ENCODE data around the gene MPL. TPM values are rescaled to one million over a fixed set of nuclear protein-coding genes. Genes with fewer than 3 reads are reported as not detected.
"Not testable (repeated sequence)": the region's sequence is repeated elsewhere in the genome, so short reads cannot be mapped to it uniquely, and the experiment has no call there.

Gene MPL
- total RNA-seq, 1 donor from 2014 or later: 0.40 TPM

DNA sequence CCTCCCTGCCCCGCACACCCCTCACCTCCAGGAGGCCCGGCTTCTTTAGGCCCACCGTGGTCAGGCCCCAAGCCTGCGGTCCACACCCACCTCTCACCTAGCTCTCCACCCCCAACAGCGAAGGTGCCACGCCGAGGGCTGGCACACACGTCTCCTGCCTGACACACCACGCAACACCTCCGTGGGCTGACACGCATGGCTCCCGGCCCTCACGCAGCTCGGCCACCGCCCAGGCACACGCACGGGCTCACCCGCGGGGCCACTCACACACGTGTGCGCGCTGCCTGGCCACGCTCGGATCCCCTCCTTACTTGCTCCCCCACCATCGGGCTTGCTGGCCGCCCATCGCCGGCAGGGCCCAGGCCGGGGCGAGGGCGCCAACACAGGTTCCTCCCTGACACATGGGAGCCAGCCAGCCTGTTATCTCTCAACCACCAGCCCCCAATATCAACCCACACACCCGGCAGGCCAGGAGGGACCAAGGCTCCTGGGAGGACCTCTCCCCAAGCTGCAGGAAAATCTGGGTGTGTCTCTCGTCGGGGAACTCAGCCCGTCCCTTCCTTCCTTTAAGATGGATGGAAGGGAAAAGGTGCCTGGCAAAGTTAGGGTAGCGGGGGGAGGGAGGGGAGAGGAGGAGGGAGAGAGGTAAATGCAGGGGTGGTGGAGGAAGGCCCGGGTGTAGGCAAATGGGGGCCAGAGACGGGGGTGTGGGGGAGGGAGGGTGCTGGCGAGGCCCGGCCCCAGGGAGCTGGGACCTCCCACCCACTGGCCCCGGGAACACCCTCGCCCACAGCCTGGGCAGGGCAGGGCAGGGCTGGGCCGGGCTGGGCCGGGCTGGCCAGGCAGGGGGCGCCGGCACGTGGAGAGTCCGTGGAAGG is 29.6 kb downstream of the MPL start:
- intact Hi-C loops (cut with DNase I): loop anchor here (5.0 kb wide), 1 partner anchor 570 kb away; no protein-coding TSS in a partner anchor
- DNase-seq (ENCODE audit: low spot score) (no peak), ATAC-seq (peak; percentile 75)

DNA sequence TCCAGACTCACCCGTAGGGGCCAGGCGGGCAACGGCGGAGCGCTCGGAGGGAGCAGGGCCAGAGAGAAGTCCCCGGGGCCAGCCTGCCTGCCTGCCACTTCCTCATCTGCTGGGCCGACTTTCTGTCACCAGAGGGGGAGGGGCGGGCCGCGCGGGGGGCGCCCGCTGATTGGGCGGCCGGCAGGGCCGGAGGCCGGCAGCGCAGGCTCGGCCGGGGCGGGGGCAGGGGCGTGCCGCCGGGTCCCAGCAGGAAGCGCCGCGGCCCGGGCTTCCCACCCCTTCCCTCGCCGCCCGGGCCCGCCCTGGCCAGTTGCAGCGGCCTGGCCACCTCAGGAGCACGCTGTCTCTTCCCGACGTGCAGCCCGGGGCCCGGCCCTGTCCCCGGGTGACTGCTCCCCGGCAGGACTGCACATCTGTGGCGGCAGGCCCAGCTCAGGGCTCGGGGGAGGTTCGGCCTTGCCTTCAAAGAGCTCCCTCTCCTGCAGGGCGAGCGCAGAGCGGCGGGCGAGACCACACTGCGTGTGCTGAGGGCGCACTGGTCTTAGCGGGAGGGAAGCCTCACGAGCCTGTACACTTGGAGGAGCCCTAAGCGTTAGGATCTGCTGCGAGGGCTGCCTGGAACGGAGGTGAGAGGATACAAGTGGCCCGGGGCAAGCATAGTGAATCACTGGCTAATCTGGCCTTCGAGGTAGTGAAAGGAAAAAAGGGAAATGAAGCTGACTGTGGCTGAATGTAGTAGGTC is 30.5 kb downstream of the MPL start, which contains the start of gene ELOVL1:
Gene ELOVL1, minus strand, starts transcription at position 108 of the 742 bp plus-strand sequence. CDS start 2,402 bp downstream, outside the sequence.
- intact Hi-C loops (cut with DNase I): loop anchor here (5.0 kb wide), 1 partner anchor 571 kb away; no protein-coding TSS in a partner anchor
- peak; percentile 95 for DNase-seq (ENCODE audit: low spot score)
- ATAC-seq: peak; percentile 93

DNA sequence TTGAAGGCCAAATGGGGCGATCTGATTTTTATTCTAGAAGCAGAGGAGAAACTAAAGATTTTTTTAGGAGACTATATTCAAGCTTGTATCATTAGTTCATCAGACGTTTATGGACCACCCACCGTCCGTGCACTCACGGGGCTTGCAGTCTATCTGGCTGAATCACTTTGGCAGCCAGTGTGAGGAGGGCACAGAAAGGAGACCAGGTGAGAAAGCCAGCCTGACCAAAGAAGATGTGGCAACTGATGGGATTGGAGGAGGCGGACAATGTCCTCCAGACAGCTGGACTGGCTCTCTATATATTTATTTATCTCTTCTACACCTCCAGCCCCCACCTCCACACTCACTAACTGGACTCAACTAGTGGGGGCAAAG is 31.0 kb downstream of the MPL start:
- ATAC-seq (no peak), DNase-seq (ENCODE audit: low spot score) (no peak)
- intact Hi-C loops (cut with DNase I): loop anchor here (5.0 kb wide), 1 partner anchor 571 kb away; no protein-coding TSS in a partner anchor

DNA sequence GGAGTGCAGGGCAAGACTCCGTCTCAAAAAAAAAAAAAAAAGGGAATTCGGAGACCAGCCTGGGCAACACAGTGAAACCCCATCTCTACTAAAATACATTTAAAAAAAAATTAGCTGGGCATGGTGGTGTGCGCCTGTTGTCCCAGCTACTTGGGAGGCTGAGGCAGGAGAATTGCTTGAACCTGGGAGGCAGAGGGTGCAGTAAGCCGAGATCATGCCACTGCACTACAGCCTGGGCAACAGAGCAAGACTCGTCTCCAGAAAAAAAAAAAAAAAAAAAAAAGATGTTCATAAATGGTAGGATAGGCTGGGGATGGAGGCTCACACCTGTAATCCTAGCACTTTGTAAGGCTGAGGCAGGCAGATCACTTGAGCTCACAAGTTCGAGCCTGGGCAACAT is 32.2 kb downstream of the MPL start:
- intact Hi-C loops (cut with DNase I): loop anchor here (5.0 kb wide), 1 partner anchor 572 kb away; no protein-coding TSS in a partner anchor
- DNase-seq (ENCODE audit: low spot score); ATAC-seq: not testable (repeated sequence)

DNA sequence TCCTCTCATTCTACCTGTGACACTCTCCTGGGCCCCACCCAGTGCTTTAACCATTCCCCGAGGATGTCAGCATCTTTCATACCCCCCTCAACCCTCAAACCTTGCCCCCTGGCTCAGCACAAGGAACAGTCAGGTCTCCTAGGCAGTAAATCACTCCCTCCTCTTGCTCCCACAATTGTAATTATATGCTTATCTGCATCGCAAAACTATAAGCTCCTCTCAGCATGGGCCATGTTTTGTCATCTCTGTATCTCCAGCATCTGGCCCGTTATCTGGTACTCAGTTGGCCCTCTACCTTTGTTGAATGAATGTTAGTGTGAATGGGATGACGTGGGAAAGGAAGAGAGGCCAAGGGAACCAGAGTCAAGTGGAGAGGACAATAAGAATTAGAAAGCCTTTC is 32.9 kb downstream of the MPL start:
- intact Hi-C loops (cut with DNase I): no loop called here
- no peak for DNase-seq (ENCODE audit: low spot score)
- no peak for ATAC-seq

DNA sequence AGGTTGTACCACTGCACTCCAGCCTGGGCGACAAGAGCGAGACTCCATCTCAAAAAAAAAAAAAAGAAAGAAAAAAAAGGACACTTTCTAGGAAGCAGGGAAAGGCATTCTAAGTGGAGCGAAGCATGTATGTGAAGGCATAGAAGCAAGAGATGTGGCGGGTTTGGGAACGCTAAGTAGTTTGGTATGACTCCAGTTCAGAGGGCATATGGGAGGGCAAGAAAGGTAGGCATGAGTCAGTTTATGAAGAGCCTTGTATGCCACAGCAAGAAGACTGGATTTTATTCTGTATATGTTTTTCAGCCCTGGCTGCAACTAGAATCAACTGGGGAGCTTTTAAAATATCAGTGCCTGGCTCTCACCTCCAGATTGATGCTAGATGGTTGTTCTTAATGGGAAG is 34.6 kb downstream of the MPL start:
- DNase-seq (ENCODE audit: low spot score) (no peak), ATAC-seq (no peak)
- intact Hi-C loops (cut with DNase I): no loop called here

DNA sequence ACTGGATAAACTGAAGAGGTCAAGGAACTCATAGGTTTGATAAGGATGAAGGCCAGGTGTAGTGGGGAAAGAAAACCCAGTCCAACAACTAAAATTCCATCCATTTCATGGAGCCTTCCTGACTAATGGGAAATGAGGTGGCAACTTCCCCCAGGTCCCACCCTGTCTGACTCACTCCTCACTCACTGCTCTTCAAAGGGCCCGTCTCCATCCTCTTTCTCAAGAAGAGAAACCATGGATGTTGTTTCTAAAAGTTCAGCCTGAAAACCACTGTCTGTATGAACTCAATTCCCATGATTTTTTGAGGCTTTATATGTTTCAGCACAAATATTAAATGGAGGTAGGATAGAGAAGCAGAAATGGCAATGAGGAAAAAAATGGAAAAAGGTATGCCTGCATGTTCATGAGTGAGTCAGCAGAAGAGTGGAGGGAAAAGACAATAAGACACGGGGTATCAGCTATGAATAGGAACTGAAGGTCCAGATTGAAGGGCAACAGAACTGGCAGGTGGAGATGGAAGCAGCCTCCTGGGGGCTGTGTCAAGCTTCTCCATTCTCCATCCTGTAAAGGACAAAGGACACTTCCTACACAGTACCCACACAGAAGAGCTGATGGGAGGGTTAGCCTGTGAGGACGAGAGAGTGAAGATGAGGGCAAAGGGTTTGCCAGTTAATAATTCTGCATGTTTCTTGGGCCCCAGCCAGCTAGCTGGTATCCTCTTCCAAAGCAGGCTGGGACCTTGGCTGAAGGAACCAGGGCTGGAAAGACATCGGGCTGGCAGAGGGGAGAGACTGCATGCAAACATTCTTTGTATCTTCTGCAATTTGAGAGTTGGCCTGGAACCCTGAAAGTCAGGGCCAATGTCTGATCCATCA is 35.7 kb downstream of the MPL start:
- no peak for ATAC-seq
- no peak for DNase-seq (ENCODE audit: low spot score)
- intact Hi-C loops (cut with DNase I): no loop called here

DNA sequence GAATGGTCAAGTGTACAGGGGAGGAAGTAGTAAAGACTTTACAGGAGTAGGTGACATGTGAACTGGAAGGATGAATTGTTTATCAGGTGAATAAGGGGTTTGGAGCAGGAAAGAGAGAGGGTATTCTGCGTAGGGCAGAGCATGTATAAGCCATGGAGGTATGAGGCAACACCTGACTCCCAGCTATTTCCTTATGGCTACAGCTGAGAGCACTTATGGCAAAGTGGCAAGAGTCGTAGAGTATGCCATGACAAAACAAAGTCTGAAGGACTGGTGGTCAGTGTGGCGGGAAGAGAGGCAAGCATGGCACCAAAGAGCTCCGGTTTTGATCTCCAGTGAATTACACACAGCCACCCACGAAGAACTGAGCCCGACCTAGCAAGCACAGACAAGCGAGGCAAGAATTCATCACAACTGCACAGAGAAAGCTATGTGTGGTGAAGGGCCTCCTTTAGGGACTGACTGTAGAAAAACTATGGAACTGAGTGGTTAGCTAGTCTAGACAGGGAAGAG is 39.2 kb downstream of the MPL start:
- ATAC-seq (no peak), DNase-seq (ENCODE audit: low spot score) (no peak)
- intact Hi-C loops (cut with DNase I): no loop called here

DNA sequence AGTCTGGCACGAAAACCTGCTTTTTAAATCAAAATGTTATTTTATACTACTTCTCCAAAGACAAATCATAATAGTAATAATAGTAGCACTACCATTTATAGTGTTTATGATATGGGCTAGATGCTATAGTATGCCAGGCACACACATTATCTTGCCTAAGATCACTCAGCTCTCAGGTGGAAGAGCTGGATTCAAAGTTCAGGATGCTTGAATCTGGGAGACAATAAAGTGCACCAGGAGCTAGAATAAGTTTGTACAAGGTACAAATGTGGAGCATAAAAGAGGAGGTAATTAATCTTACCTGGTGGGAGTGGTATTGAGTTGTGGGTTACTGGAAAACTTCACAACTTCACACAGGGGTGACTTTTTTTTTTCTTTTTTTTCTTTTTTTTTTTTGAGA is 40.2 kb downstream of the MPL start:
- intact Hi-C loops (cut with DNase I): no loop called here
- ATAC-seq (no peak), DNase-seq (ENCODE audit: low spot score) (no peak)

DNA sequence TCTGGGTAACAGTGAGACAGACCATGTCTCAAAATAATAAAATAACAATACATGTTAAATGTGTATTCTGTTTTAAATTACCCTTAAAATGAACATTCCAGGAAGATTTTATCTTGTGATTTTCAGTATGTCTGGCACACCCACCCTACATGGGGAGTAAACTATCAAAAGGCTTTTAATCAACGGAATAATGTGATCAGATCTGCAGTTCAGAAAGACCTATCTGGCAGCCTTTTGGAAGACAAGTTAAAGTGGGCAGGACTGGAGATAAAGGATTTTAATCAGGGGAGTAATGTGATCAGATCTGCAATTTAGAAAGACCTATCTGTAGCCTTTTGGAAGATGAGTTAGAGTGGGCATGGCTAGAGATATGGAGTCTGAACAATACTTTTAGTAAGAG is 41.9 kb downstream of the MPL start:
- intact Hi-C loops (cut with DNase I): no loop called here
- DNase-seq (ENCODE audit: low spot score): no peak
- no peak for ATAC-seq

DNA sequence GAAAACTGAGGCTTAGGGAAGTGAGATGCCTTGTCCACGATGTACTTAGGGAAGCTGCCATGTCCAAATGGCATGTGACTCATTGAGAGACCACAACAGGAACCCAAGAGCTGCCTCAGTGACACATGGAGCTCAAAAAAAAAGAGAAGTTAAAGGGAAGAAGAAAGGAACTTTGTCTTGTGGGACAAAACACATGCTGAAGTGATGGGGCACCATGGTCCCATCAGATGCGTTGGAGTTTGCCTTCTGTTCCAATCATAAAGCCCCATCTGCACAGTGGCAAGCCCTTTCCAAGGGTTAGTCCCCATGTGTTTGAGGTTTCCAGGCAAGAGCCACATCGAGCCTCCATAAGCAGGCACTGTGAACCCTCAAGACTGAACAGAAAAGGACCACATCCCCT is 44.0 kb downstream of the MPL start:
- ATAC-seq: peak; percentile 61
- DNase-seq (ENCODE audit: low spot score): no peak
- intact Hi-C loops (cut with DNase I): loop anchor here (10.0 kb wide), 1 partner anchor 147 kb away; no protein-coding TSS in a partner anchor

DNA sequence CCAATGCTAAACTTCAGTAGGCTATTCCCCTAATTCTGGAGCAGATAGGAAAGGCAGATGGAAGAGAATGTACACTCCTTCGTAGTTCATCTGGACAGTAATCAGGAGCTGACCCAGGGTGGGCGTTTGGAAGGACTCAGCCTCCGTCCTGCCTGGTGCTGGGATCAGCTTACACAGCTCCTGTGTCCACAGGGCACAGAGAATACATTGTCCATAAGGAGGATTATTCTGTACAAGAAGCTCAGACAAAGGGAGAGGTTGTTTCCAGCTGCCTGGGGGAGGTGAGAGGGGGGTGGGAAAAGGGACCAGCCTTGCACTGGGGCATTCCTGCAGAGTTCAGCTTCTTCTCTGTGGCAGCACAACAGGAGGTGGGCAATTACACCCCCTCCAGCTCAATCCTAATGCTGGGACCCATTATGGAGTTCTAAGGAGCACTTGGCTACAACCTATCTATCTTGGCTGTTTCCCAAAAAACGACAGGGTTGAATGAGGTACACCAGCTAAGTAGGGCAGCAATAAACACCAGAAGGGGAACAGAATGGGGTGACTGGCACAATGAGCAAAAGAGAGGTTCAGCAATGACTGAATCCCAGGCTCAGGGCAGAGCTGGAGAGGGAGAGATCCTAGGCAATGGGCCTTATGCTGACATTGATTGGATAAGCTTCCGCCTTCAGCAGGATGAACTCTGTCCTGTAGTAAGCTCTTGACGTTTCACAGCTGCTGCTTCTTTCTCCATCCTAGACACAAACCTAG is 44.6 kb downstream of the MPL start:
- intact Hi-C loops (cut with DNase I): loop anchor here (10.0 kb wide), 1 partner anchor 147 kb away; no protein-coding TSS in a partner anchor
- ATAC-seq (peak; percentile 77), DNase-seq (ENCODE audit: low spot score) (no peak)

DNA sequence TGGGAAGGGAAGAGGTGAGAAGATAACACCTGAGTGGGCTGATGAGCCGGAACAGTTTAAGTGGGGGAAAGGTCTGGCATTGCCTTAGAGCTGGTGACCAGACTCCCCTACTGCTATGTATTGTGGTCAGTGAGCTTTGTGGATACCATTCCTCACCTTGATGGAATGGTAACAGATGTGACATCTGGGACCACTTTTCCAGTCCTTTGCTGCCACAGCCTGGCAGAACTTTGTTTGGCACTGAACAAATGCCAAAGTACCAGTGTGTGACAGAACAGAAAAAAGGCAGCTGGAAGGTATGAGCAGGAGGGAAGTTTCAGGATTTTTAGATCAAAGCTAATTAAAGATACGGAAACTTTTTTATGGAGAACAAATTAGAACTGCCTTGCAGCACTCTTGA is 45.8 kb downstream of the MPL start:
- DNase-seq (ENCODE audit: low spot score) (no peak), ATAC-seq (no peak)
- intact Hi-C loops (cut with DNase I): loop anchor here (10.0 kb wide), 1 partner anchor 149 kb away; no protein-coding TSS in a partner anchor

DNA sequence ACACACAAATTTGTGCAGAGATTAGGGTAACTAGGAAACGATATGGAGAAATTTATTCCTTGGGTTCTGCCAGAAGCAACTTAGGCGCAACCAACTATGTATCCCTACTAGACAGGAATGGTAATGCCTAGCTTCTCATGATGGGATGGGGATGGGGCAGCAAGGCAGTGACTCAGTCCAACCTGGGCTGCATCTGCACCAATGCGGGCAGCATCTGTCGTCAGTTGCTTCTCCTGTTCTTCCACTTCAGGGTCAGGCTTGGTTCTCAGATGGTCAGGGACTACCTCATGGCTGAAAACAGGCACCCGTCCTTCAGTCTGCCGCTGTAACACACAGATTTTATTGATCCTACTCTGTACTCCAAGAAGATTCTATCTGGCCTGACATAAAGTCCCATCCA is 49.1 kb downstream of the MPL start:
- intact Hi-C loops (cut with DNase I): loop anchor here (10.0 kb wide), 1 partner anchor 152 kb away; no protein-coding TSS in a partner anchor
- ATAC-seq (no peak), DNase-seq (ENCODE audit: low spot score) (no peak)

DNA sequence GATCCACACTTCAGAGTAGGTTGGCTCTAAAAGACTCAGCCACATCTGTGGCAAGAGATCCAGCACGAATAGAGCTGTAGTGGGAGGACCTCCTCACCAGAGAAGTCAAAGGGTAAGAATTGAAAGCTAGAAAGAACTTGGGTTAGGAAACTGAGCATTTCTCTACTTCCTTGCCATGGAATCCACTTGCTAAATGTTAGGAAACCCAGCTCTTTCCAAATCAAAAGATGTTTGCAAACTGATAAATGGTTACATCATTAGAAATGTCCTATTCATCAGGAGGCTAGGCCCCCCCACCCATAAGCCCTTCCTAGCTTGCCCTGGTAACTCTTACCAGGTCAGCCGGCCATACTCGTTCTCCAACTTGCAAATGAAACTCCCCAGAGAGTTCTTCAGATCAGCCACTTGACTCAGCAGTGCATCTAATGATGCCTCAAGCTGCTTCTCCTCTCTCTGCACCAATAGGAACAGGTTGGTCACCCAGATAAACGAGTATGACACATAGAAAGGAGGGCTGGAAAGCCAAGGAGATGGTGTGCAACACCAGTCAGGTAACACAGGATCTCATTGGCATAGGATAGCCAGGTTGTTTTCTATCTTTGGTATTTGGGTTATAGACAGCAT is 50.5 kb downstream of the MPL start:
- no peak for ATAC-seq

DNA sequence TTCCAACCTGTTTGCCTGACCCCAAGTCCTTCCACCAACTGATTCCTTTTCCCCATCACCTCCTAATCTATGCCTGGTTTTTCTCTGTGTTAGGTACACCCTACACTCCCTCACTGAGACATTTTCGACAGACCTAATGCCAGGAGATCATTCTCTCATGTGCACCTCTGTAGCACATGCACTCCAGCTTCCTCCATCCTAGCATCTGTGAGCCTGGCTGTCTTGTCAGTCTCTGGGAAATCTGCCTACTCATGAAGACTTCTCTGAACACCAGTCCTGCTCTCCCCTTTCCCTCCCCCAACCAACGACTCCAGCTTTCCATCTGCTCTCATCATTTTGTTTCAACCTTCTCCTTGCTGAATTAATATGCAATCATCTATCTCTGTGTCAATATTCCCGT is 51.0 kb downstream of the MPL start:
- DNase-seq (ENCODE audit: low spot score) (no peak), ATAC-seq (no peak)
- intact Hi-C loops (cut with DNase I): loop anchor here (10.0 kb wide), 1 partner anchor 154 kb away; no protein-coding TSS in a partner anchor

More for the DNA sequence above, 50.5 kb downstream of the MPL start:
- no peak for DNase-seq (ENCODE audit: low spot score)
- intact Hi-C loops (cut with DNase I): loop anchor here (10.0 kb wide), 1 partner anchor 153 kb away; no protein-coding TSS in a partner anchor

All from sciatic nerve (tissue), 2 donors.